22Rv1 (cell line): ENCODE data around the gene SETD4.

Source experiments
- CTCF ChIP-seq: fragments of 450-650 bp; IDR thresholded peaks from 2 replicates; pipeline ENCODE4 v1.5.1; 2017; ENCODE audit warnings: mild to moderate bottlenecking
- ZFX ChIP-seq: fragments of 450-650 bp; IDR thresholded peaks from 2 replicates; pipeline ENCODE4 v1.6.1; 2017; ENCODE audit warnings: antibody characterized with exemption, borderline replicate concordance

DNA sequence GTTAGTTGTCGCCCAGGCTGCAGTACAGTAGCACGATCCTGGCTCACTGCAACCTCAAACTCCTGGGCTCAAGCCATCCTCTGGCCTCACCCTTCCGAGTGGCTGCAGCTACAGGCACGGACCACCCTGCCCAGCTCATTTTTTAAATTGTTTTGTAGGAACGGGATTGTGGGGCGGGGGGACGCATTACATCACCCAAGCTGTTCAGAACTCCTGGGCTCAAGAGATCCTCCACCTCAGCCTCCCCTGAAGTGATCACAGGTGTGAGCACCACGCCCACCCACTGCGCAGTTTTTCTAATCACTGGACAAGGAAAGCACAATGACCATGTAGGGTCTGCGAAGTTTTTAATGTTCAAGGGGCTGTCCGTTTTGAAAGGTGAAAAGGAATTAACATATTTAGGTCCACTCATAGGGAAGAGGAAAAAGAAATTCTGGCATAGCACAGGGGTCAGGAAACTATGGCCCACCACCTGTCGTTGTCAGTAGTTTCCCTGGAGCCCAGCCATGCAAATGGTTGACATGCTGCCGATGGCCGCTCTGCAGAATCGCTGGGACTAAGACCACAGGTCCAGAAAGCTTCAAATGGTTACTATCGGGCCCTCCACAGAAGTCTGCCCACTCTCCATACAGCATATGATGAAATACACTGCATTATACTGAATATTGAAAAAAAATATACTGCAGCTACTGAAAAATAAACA is 26.0 kb downstream of the SETD4 start:
- TF ChIP-seq CTCF (no peak), ZFX (no peak)
